ENCODE measurements around the gene STAT4. TPM values are rescaled to one million over a fixed set of nuclear protein-coding genes. Genes with fewer than 3 reads are reported as not detected.

Gene STAT4
- total RNA-seq, 1 experiment from 2014 or later = not detected

DNA sequence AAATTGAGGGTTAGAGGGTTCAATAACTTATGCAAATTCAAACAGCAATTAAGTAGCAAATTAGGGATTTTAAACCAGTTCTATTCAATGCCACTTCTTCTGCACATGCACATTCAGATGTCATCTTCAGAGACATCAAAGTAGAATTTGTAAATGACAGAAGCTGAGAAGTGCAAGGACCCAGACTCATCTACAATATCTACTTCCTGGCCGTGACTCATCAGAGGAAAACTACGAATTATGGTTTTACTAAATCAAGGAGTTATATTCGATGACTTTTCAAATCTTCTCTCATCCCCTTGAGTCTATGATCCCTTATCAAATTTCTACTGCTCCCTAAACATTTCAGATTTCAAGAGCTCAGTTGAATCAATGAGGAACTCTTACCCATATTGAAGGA lies 20.0 kb upstream of the STAT4 start:
- H3K79me2 ChIP-seq (ENCODE audit: low read length) = no peaks in the 10 kb centered on the region
- H3K4me3 ChIP-seq (ENCODE audit: low read length) = no peak overlapping the region
- no peak overlapping the region for H3K4me2 ChIP-seq (ENCODE audit: low read depth, low read length, poor library complexity, severe bottlenecking)
- H4K20me1 ChIP-seq (ENCODE audit: insufficient read depth, low read depth, low read length) = no peaks in the 10 kb centered on the region
- DNase-seq = no peak
- H3K27ac ChIP-seq (ENCODE audit: low read length) = no peak overlapping the region
- H2AFZ ChIP-seq (ENCODE audit: low read length) = no peak overlapping the region
- no peak overlapping the region for H3K9ac ChIP-seq (ENCODE audit: low read length)
- H3K27me3 ChIP-seq (ENCODE audit: low read length) = no peaks in the 10 kb centered on the region
- no peaks in the 10 kb centered on the region for H3K36me3 ChIP-seq (ENCODE audit: insufficient read depth, low read length)
- H3K9me2 ChIP-seq (replicated peaks; ENCODE audit: insufficient read depth, low read length) = no peaks in the 10 kb centered on the region
- peaks cover 7% of the 10 kb centered on the region for H3K4me1 ChIP-seq (ENCODE audit: low read length)
- H3K9me3 ChIP-seq (ENCODE audit: low read length) = no peaks in the 10 kb centered on the region

- H3K79me2 ChIP-seq (ENCODE audit: low read length) = no peaks in the 10 kb centered on the region
- peaks cover 7% of the 10 kb centered on the region for H3K4me1 ChIP-seq (ENCODE audit: low read length)
- no peak overlapping the region for H3K27ac ChIP-seq (ENCODE audit: low read length)
- no peak for DNase-seq
- no peaks in the 10 kb centered on the region for H3K9me2 ChIP-seq (replicated peaks; ENCODE audit: insufficient read depth, low read length)
- no peaks in the 10 kb centered on the region for H3K9me3 ChIP-seq (ENCODE audit: low read length)
- H3K4me3 ChIP-seq (ENCODE audit: low read length) = no peak overlapping the region
- H3K36me3 ChIP-seq (ENCODE audit: insufficient read depth, low read length) = no peaks in the 10 kb centered on the region
- H3K27me3 ChIP-seq (ENCODE audit: low read length) = no peaks in the 10 kb centered on the region
- H3K9ac ChIP-seq (ENCODE audit: low read length) = no peak overlapping the region
- H2AFZ ChIP-seq (ENCODE audit: low read length) = no peak overlapping the region
- no peak overlapping the region for H3K4me2 ChIP-seq (ENCODE audit: low read depth, low read length, poor library complexity, severe bottlenecking)
- H4K20me1 ChIP-seq (ENCODE audit: insufficient read depth, low read depth, low read length) = no peaks in the 10 kb centered on the region
Measured at GRCh38 chr2:191170301-191170636, 19.5 kb upstream of the STAT4 start.

- Histone ChIP-seq H3K9me2 (replicated peaks; ENCODE audit: insufficient read depth, low read length) (no peaks in the 10 kb centered on the region), H3K36me3 (ENCODE audit: insufficient read depth, low read length) (no peaks in the 10 kb centered on the region), H2AFZ (ENCODE audit: low read length) (no peak overlapping the region), H3K4me1 (ENCODE audit: low read length) (peaks cover 7% of the 10 kb centered on the region), H3K27me3 (ENCODE audit: low read length) (no peaks in the 10 kb centered on the region), H3K27ac (ENCODE audit: low read length) (no peak overlapping the region), H3K79me2 (ENCODE audit: low read length) (no peaks in the 10 kb centered on the region), H3K9me3 (ENCODE audit: low read length) (no peaks in the 10 kb centered on the region), H3K4me2 (ENCODE audit: low read depth, low read length, poor library complexity, severe bottlenecking) (no peak overlapping the region), H3K4me3 (ENCODE audit: low read length) (no peak overlapping the region), H4K20me1 (ENCODE audit: insufficient read depth, low read depth, low read length) (no peaks in the 10 kb centered on the region), H3K9ac (ENCODE audit: low read length) (no peak overlapping the region)
- DNase-seq = no peak
Measured at GRCh38 chr2:191169456-191170300, 18.9 kb upstream of the STAT4 start.

DNA sequence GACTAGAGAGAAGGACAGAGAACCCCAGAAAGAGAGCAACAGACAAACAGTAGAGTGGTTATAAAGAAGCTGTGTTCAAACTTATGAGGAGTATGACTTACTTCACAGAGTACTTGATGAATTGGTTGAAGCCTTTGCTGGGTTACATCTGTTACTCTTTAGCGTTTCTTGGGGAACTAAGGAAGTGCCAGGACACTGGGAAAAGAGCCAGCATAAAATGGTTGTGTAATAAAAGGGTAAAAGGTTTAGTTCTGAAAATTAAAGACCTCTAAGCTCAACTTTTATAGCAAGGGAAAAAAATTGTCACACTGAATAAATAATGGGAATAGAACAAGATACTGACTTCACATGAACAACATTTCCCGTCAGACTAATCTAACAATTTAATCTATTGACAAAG lies 17.0 kb upstream of the STAT4 start:
- no peak overlapping the region for H3K27ac ChIP-seq (ENCODE audit: low read length)
- peaks cover 7% of the 10 kb centered on the region for H3K4me1 ChIP-seq (ENCODE audit: low read length)
- no peaks in the 10 kb centered on the region for H3K9me2 ChIP-seq (replicated peaks; ENCODE audit: insufficient read depth, low read length)
- H3K79me2 ChIP-seq (ENCODE audit: low read length) = no peaks in the 10 kb centered on the region
- H3K9ac ChIP-seq (ENCODE audit: low read length) = no peak overlapping the region
- H3K27me3 ChIP-seq (ENCODE audit: low read length) = no peaks in the 10 kb centered on the region
- no peaks in the 10 kb centered on the region for H3K36me3 ChIP-seq (ENCODE audit: insufficient read depth, low read length)
- H4K20me1 ChIP-seq (ENCODE audit: insufficient read depth, low read depth, low read length) = no peaks in the 10 kb centered on the region
- H2AFZ ChIP-seq (ENCODE audit: low read length) = no peak overlapping the region
- H3K4me3 ChIP-seq (ENCODE audit: low read length) = no peak overlapping the region
- no peaks in the 10 kb centered on the region for H3K9me3 ChIP-seq (ENCODE audit: low read length)
- no peak overlapping the region for H3K4me2 ChIP-seq (ENCODE audit: low read depth, low read length, poor library complexity, severe bottlenecking)
- DNase-seq = no peak

DNA sequence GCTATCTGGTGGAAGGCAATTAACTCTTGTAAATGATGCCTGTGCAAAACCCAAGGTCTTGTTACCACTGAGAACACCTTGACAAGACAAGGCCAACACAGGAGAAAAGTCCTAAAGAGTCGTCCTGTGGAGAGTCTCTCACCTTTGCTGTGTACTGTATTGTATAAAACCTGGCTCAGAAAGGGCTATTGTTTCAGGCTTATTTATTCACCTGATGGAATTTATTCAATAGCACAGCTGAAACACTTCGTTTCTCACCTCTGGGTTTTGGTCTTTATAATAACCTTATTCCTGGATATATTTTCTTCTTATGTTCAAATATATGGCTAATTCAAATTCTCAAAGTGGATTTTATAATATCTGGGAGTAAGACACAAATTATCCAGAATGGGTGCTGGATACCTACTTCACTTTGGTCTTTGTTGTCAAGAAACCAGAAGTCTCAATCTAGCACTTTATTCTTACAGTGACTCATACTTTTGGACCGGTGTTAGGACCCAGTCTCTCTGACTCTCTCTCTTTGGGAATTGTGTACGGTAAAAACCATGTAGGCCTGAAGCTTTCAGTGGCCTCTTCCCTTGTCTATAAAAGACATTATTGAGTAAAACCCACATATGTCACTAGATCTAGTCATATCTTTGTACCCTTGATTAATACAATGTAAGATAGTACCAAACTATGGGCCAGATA lies 16.1 kb upstream of the STAT4 start:
- H3K36me3 ChIP-seq (ENCODE audit: insufficient read depth, low read length) = no peaks in the 10 kb centered on the region
- H3K27me3 ChIP-seq (ENCODE audit: low read length) = no peaks in the 10 kb centered on the region
- no peaks in the 10 kb centered on the region for H3K9me2 ChIP-seq (replicated peaks; ENCODE audit: insufficient read depth, low read length)
- no peaks in the 10 kb centered on the region for H3K9me3 ChIP-seq (ENCODE audit: low read length)
- no peaks in the 10 kb centered on the region for H3K79me2 ChIP-seq (ENCODE audit: low read length)
- no peak overlapping the region for H3K4me3 ChIP-seq (ENCODE audit: low read length)
- H3K4me1 ChIP-seq (ENCODE audit: low read length) = peaks cover 7% of the 10 kb centered on the region
- H3K9ac ChIP-seq (ENCODE audit: low read length) = no peak overlapping the region
- H3K27ac ChIP-seq (ENCODE audit: low read length) = no peak overlapping the region
- H3K4me2 ChIP-seq (ENCODE audit: low read depth, low read length, poor library complexity, severe bottlenecking) = no peak overlapping the region
- no peaks in the 10 kb centered on the region for H4K20me1 ChIP-seq (ENCODE audit: insufficient read depth, low read depth, low read length)
- no peak overlapping the region for H2AFZ ChIP-seq (ENCODE audit: low read length)
- no peak for DNase-seq

- Histone ChIP-seq H4K20me1 (ENCODE audit: insufficient read depth, low read depth, low read length) (no peaks in the 10 kb centered on the region), H3K9ac (ENCODE audit: low read length) (no peak overlapping the region), H2AFZ (ENCODE audit: low read length) (no peak overlapping the region), H3K27ac (ENCODE audit: low read length) (no peak overlapping the region), H3K9me3 (ENCODE audit: low read length) (no peaks in the 10 kb centered on the region), H3K9me2 (replicated peaks; ENCODE audit: insufficient read depth, low read length) (no peaks in the 10 kb centered on the region), H3K4me2 (ENCODE audit: low read depth, low read length, poor library complexity, severe bottlenecking) (no peak overlapping the region), H3K4me1 (ENCODE audit: low read length) (peaks cover 7% of the 10 kb centered on the region), H3K27me3 (ENCODE audit: low read length) (no peaks in the 10 kb centered on the region), H3K36me3 (ENCODE audit: insufficient read depth, low read length) (no peaks in the 10 kb centered on the region), H3K79me2 (ENCODE audit: low read length) (no peaks in the 10 kb centered on the region), H3K4me3 (ENCODE audit: low read length) (no peak overlapping the region)
- DNase-seq = no peak
Measured at GRCh38 chr2:191166111-191166755, 15.4 kb upstream of the STAT4 start.

GRCh38 chr2:191165176-191165643 lies 14.4 kb upstream of the STAT4 start:
- Histone ChIP-seq H3K9me2 (replicated peaks; ENCODE audit: insufficient read depth, low read length) (no peaks in the 10 kb centered on the region), H4K20me1 (ENCODE audit: insufficient read depth, low read depth, low read length) (no peaks in the 10 kb centered on the region), H3K36me3 (ENCODE audit: insufficient read depth, low read length) (no peaks in the 10 kb centered on the region), H3K9me3 (ENCODE audit: low read length) (no peaks in the 10 kb centered on the region), H3K4me2 (ENCODE audit: low read depth, low read length, poor library complexity, severe bottlenecking) (no peak overlapping the region), H3K27ac (ENCODE audit: low read length) (no peak overlapping the region), H3K4me1 (ENCODE audit: low read length) (no peaks in the 10 kb centered on the region), H3K9ac (ENCODE audit: low read length) (no peak overlapping the region), H3K4me3 (ENCODE audit: low read length) (no peak overlapping the region), H3K79me2 (ENCODE audit: low read length) (no peaks in the 10 kb centered on the region), H3K27me3 (ENCODE audit: low read length) (no peaks in the 10 kb centered on the region), H2AFZ (ENCODE audit: low read length) (no peak overlapping the region)
- DNase-seq = peak; percentile 72

- Histone ChIP-seq H3K9ac (ENCODE audit: low read length) (no peak overlapping the region), H3K27ac (ENCODE audit: low read length) (no peak overlapping the region), H3K36me3 (ENCODE audit: insufficient read depth, low read length) (no peaks in the 10 kb centered on the region), H2AFZ (ENCODE audit: low read length) (no peak overlapping the region), H3K4me3 (ENCODE audit: low read length) (no peak overlapping the region), H3K27me3 (ENCODE audit: low read length) (no peaks in the 10 kb centered on the region), H3K79me2 (ENCODE audit: low read length) (no peaks in the 10 kb centered on the region), H3K9me3 (ENCODE audit: low read length) (no peaks in the 10 kb centered on the region), H3K4me2 (ENCODE audit: low read depth, low read length, poor library complexity, severe bottlenecking) (no peak overlapping the region), H3K9me2 (replicated peaks; ENCODE audit: insufficient read depth, low read length) (no peaks in the 10 kb centered on the region), H4K20me1 (ENCODE audit: insufficient read depth, low read depth, low read length) (no peaks in the 10 kb centered on the region), H3K4me1 (ENCODE audit: low read length) (no peaks in the 10 kb centered on the region)
- no peak for DNase-seq
Measured at GRCh38 chr2:191158747-191159146, 8.0 kb upstream of the STAT4 start.

Data from Karpas-422 (cell line).